ENCODE measurements around the gene IGFBP7.

GRCh38 chr4:57040510-57040909, 69.7 kb downstream of the IGFBP7 start:
- TF ChIP-seq, protein P1, sequence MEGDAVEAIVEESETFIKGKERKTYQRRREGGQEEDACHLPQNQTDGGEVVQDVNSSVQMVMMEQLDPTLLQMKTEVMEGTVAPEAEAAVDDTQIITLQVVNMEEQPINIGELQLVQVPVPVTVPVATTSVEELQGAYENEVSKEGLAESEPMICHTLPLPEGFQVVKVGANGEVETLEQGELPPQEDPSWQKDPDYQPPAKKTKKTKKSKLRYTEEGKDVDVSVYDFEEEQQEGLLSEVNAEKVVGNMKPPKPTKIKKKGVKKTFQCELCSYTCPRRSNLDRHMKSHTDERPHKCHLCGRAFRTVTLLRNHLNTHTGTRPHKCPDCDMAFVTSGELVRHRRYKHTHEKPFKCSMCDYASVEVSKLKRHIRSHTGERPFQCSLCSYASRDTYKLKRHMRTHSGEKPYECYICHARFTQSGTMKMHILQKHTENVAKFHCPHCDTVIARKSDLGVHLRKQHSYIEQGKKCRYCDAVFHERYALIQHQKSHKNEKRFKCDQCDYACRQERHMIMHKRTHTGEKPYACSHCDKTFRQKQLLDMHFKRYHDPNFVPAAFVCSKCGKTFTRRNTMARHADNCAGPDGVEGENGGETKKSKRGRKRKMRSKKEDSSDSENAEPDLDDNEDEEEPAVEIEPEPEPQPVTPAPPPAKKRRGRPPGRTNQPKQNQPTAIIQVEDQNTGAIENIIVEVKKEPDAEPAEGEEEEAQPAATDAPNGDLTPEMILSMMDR (IDR thresholded peaks at IDR 0.05 in 2 of 3, conservative IDR thresholded peaks at IDR 0.05 in 1 of 3; ENCODE audit: control insufficient read depth in 2 of 3, extremely low read depth in 1 of 3, insufficient read depth in 1 of 3, low read depth in 3 of 3, low read length in 3 of 3), result no peak
- TF ChIP-seq BCLAF1 (IDR thresholded peaks at IDR 0.05) (no peak), ZBTB33 (IDR thresholded peaks at IDR 0.05) (no peak), POLR2AphosphoS5 (IDR thresholded peaks at IDR 0.05; ENCODE audit: low read length) (no peak), FOS (IDR thresholded peaks at IDR 0.05; ENCODE audit: borderline replicate concordance, extremely low read depth, insufficient read length) (no peak), POLR2A (IDR thresholded peaks at IDR 0.05; ENCODE audit: low read depth, low read length) (no peak), EGR1 (IDR thresholded peaks at IDR 0.05; ENCODE audit: borderline replicate concordance in 1 of 2, low read depth in 2 of 2, low read length in 2 of 2) (no peak), YY1 (IDR thresholded peaks at IDR 0.05; ENCODE audit: low read depth, low read length) (no peak), MTA3 (IDR thresholded peaks at IDR 0.05; ENCODE audit: borderline replicate concordance, low read length) (no peak), ZSCAN29 (IDR thresholded peaks at IDR 0.05) (no peak)

Measured in GM12878 (cell line).